GM23248 (cell line): ENCODE measurements around the gene OXT. TPM values are rescaled to one million over a fixed set of nuclear protein-coding genes. Genes with fewer than 3 reads are reported as not detected.

Source experiments
- DNase-seq: peaks from one replicate; pipeline ENCODE4 v3.0.0-alpha.2; 2015
- H2AFZ ChIP-seq: fragments of 200-600 bp; sonication (generic); 2 replicates; pipeline ENCODE4 v1.6.1; 2016; ENCODE audit warnings: antibody characterized with exemption
- H3F3A ChIP-seq: fragments of 200-600 bp; sonication (generic); 2 replicates; pipeline ENCODE4 v1.6.1; 2016; ENCODE audit warnings: mild to moderate bottlenecking, antibody characterized with exemption, mixed run types; ENCODE audit not compliant: insufficient read depth
- H3K27ac ChIP-seq: fragments of 200-600 bp; sonication (generic); 2 replicates; pipeline ENCODE4 v1.5.1; 2016; ENCODE audit warnings: mild to moderate bottlenecking
- H3K27me3 ChIP-seq: fragments of 200-600 bp; sonication (generic); replicated peaks from 2 replicates; pipeline ENCODE4 v1.6.1; 2016; ENCODE audit warnings: mild to moderate bottlenecking; ENCODE audit not compliant: insufficient read depth
- H3K36me3 ChIP-seq: fragments of 200-600 bp; sonication (generic); 2 replicates; pipeline ENCODE4 v1.6.1; 2016; ENCODE audit warnings: low read depth, mild to moderate bottlenecking
- H3K4me1 ChIP-seq: fragments of 200-600 bp; sonication (generic); 2 replicates; pipeline ENCODE4 v1.6.1; 2016; ENCODE audit warnings: mild to moderate bottlenecking; ENCODE audit not compliant: insufficient read depth
- H3K4me2 ChIP-seq: fragments of 200-600 bp; sonication (generic); one replicate; pipeline ENCODE4 v1.6.1; 2016; ENCODE audit warnings: mild to moderate bottlenecking; ENCODE audit not compliant: unreplicated experiment
- H3K4me3 ChIP-seq: fragments of 200-600 bp; sonication (generic); 2 replicates; pipeline ENCODE4 v1.5.1; 2016; ENCODE audit warnings: mild to moderate bottlenecking
- H3K79me2 ChIP-seq: fragments of 200-600 bp; sonication (generic); 2 replicates; pipeline ENCODE4 v1.6.1; 2016; ENCODE audit warnings: mild to moderate bottlenecking; ENCODE audit not compliant: insufficient read depth
- H3K9ac ChIP-seq: fragments of 200-600 bp; sonication (generic); 2 replicates; pipeline ENCODE4 v1.6.1; 2016; ENCODE audit warnings: mild to moderate bottlenecking
- H3K9me2 ChIP-seq: fragments of 200-600 bp; sonication (generic); 2 replicates; pipeline ENCODE4 v1.6.1; 2016; ENCODE audit warnings: mixed run types, mild to moderate bottlenecking, moderate library complexity; ENCODE audit not compliant: insufficient read depth
- H3K9me3 ChIP-seq: fragments of 200-600 bp; sonication (generic); one replicate; pipeline ENCODE4 v1.6.1; 2017; ENCODE audit warnings: low read depth
- H4K20me1 ChIP-seq: fragments of 200-600 bp; sonication (generic); 2 replicates; pipeline ENCODE4 v1.6.0; 2016; ENCODE audit not compliant: insufficient read depth
- EZH2 ChIP-seq: fragments of 200-600 bp; sonication (generic); IDR thresholded peaks from 2 replicates; pipeline ENCODE4 v1.6.1; 2018; ENCODE audit warnings: antibody characterized with exemption, mild to moderate bottlenecking; ENCODE audit not compliant: insufficient read depth, poor library complexity, severe bottlenecking
- EZH2phosphoT487 ChIP-seq: fragments of 200-600 bp; sonication (generic); IDR thresholded peaks from 2 replicates; pipeline ENCODE4 v1.6.1; 2018; ENCODE audit warnings: antibody characterized with exemption, moderate library complexity, mild to moderate bottlenecking, low read depth; ENCODE audit not compliant: insufficient read depth
- WGBS, 2 experiments: methylation state at CpG; one replicate each; pipeline ENCODE4 v1.1.6; 2015 to 2017; ENCODE audit warnings: low lambda C conversion rate in 2 of 2, low coverage in 1 of 2; ENCODE audit errors: missing lambda C conversion rate in 2 of 2; 5-methylcytosine and 5-hydroxymethylcytosine counted together
- in situ Hi-C: fragments of 300-500 bp; cut with MboI; formaldehyde crosslinking; loops from 2 replicates; pipeline ENCODE4 v1.15.0; 2020
- polyA plus RNA-seq: library from polyadenylated mRNA; unstranded; fragments of >200 nt; fragmentation: Nextera tagmentation; extraction: Ambion mirVana; gene quantifications from 2 replicates; pipeline ENCODE4 v1.2.1, GENCODE V29; 2016
- total RNA-seq: library from RNA; depleted of rRNA; stranded (reverse); fragments of >200 nt; shearing (Covaris generic); gene quantifications from 2 replicates; pipeline ENCODE4 v1.2.3, GENCODE V29; 2014

The OXT gene
- total and polyA plus RNA-seq, 2 experiments from 2014 or later, result 0.40 TPM; not detected in 1

DNA sequence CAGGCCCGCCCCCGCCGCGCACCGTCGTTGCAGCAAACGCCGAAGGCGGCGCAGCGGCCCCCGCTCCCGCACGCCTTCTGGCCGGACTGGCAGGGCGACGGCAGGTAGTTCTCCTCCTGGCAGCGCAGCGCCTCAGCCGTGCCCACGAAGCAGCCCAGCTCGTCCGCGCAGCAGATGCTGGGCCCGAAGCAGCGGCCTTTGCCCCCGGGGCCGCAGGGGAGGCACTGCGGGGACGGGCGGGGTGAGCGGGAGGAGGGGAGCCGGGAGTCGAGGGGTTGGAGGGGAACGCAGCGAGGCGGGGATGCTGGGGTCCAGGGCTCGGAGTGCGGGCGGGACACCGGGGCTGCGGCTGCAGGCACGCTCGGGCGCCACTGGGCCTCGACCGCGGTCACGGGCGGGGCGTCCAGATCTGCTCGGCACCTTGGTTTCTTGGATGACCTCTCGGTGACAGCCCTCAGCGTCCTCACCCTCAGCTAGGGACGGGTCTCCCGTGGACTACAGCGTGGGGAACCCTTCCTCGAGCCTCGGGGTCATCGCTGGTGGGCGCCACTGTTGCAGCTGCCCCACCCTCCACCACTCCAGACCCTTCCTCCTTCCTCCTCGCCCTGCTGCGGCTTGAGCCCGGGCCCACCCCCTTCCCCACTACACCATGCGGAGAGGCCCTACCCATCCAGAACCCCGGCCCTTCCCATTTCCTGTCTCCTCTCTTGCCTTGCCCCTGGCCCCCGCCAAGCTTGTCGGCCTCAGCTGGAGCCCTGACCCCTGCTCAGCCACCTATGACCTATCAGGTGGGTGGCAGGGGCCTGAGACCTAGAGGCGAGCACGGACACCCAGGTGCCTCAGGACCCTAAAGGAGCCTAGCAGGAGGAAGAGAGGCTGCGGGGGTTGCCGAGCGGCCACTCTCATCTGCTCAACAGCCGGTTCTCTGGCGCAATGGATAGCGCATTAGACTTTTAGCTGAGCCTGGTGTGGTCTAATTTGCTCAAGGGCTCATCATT, 11.8 kb downstream of the OXT start:
- H3K27me3 ChIP-seq, result peaks cover 12% of the 10 kb centered on the region; the same call in 1 of the 2 replicates
- no peaks in the 10 kb centered on the region for H3K9me2 ChIP-seq
- TF ChIP-seq EZH2, result no peak
- TF ChIP-seq EZH2phosphoT487, result no peak
- DNase-seq, result no peak
- in situ Hi-C loops, result no loop called here
- no peaks in the 10 kb centered on the region for H3K79me2 ChIP-seq
- no peaks in the 10 kb centered on the region for H3K36me3 ChIP-seq
- H3K9ac ChIP-seq, result no peak overlapping the region
- 24 to 37% methylated on average over 31 to 60 of the region's 76 CpGs for WGBS, 2 experiments
- H3K4me2 ChIP-seq, result no peak overlapping the region
- H3K4me1 ChIP-seq, result no peaks in the 10 kb centered on the region
- H2AFZ ChIP-seq, result no peak overlapping the region
- no peak overlapping the region for H3K4me3 ChIP-seq
- H3K27ac ChIP-seq, result no peak overlapping the region
- H3F3A ChIP-seq, result no peaks in the 10 kb centered on the region
- no peaks in the 10 kb centered on the region for H4K20me1 ChIP-seq
- H3K9me3 ChIP-seq, result no peaks in the 10 kb centered on the region

- Histone ChIP-seq H3K4me1 (no peaks in the 10 kb centered on the region), H4K20me1 (no peaks in the 10 kb centered on the region), H3K4me3 (no peak within 1 kb of the TSS), H3K9me2 (no peaks in the 10 kb centered on the region), H2AFZ (no peak within 1 kb of the TSS), H3K27me3 (peaks cover 12% of the 10 kb centered on the region; the same call in 1 of the 2 replicates), H3K27ac (no peak within 1 kb of the TSS), H3K79me2 (no peaks in the 10 kb centered on the region), H3F3A (no peaks in the 10 kb centered on the region), H3K9me3 (no peaks in the 10 kb centered on the region), H3K36me3 (no peaks in the 10 kb centered on the region), H3K9ac (no peak within 1 kb of the TSS), H3K4me2 (no peak within 1 kb of the TSS)
- in situ Hi-C loops, result no loop called here
- DNase-seq, result no peak
- TF ChIP-seq EZH2 (no peak), EZH2phosphoT487 (no peak)
- 87 to 88% methylated on average over 27 to 28 of the region's 28 CpGs for WGBS, 2 experiments
Observed at GRCh38 chr20:3084283-3084985, 13.0 kb downstream of the OXT start, which contains the start of gene AVP. TSS of gene AVP (minus strand) at chr20:3084724. CDS start at chr20:3084674, 50 bp downstream.

GRCh38 chr20:3084986-3085360, 13.6 kb downstream of the OXT start:
- Histone ChIP-seq H3K4me2 (no peak overlapping the region), H4K20me1 (no peaks in the 10 kb centered on the region), H3K9ac (no peak overlapping the region), H3K9me3 (no peaks in the 10 kb centered on the region), H3K4me3 (no peak overlapping the region), H3K27ac (no peak overlapping the region), H3F3A (no peaks in the 10 kb centered on the region), H3K27me3 (peaks cover 12% of the 10 kb centered on the region; the same call in 1 of the 2 replicates), H3K4me1 (no peaks in the 10 kb centered on the region), H3K79me2 (no peaks in the 10 kb centered on the region), H2AFZ (no peak overlapping the region), H3K36me3 (no peaks in the 10 kb centered on the region), H3K9me2 (no peaks in the 10 kb centered on the region)
- DNase-seq, result no peak
- WGBS, 2 experiments, result 63 to 71% methylated on average over 2 to 7 of the region's 7 CpGs
- in situ Hi-C loops, result no loop called here
- TF ChIP-seq EZH2 (no peak), EZH2phosphoT487 (no peak)

DNA sequence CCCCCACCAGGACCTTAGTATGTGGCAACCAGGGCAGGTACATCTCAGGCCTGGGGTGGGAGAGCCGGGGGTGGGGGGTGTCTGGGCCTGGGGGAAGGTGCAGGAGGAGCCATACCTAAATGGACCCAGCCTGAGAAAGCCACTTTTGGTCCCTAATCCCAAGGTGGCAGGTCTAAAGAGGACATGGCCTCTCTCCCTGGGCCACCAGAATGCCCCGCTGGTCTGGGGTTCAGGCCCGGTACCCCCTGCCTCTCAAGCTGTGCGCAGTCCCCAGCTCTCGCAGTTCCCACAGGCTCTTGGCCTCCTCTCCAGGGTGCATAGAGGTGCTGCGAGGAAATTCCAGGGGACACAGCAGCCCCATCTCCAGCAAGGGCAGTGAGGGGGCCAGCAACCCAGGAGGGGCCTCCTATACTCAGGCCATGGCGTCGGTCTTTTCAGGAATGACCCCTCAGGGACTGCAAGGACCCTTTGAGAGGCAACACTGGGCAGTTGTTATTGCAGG, 14.2 kb downstream of the OXT start:
- H3K36me3 ChIP-seq, result no peaks in the 10 kb centered on the region
- no peak overlapping the region for H3K4me2 ChIP-seq
- in situ Hi-C loops, result no loop called here
- no peaks in the 10 kb centered on the region for H3K9me3 ChIP-seq
- no peaks in the 10 kb centered on the region for H4K20me1 ChIP-seq
- 84 to 92% methylated on average over 7 to 8 of the region's 8 CpGs for WGBS, 2 experiments
- H3K4me3 ChIP-seq, result no peak overlapping the region
- no peak for DNase-seq
- H2AFZ ChIP-seq, result no peak overlapping the region
- H3K27ac ChIP-seq, result no peak overlapping the region
- peaks cover 17% of the 10 kb centered on the region; the same call in 1 of the 2 replicates for H3K27me3 ChIP-seq
- H3K9ac ChIP-seq, result no peak overlapping the region
- TF ChIP-seq EZH2phosphoT487 (no peak), EZH2 (no peak)
- H3K79me2 ChIP-seq, result no peaks in the 10 kb centered on the region
- no peaks in the 10 kb centered on the region for H3F3A ChIP-seq
- H3K4me1 ChIP-seq, result no peaks in the 10 kb centered on the region
- no peaks in the 10 kb centered on the region for H3K9me2 ChIP-seq
